GM12878 (cell line): ENCODE results near the gene DPPA3.

ENCODE experiments used
- CHD4 ChIP-seq: fragments of 200-600 bp; sonication (generic); IDR thresholded peaks from 2 replicates; pipeline ENCODE4 v1.6.1; 2016; ENCODE audit warnings: mild to moderate bottlenecking
- EGR1 ChIP-seq, 2 experiments: IDR thresholded peaks; 1 replicate in 1 of 2; 2 replicates in 1 of 2; pipeline ENCODE4 v1.6.1; 2011 to 2012; ENCODE audit warnings: low read depth in 2 of 2, low read length in 2 of 2, borderline replicate concordance in 1 of 2, mild to moderate bottlenecking in 1 of 2, moderate library complexity in 1 of 2
- ELK1 ChIP-seq: IDR thresholded peaks from 2 replicates; pipeline ENCODE4 v1.6.1; 2012; ENCODE audit warnings: low read depth, low read length, improper control_type of control experiment
- ETV6 ChIP-seq, 2 experiments: fragments of 450-650 bp in 1 of 2; IDR thresholded peaks in 1 of 2; conservative IDR thresholded peaks in 1 of 2; 2 replicates each; pipeline ENCODE4 v1.6.1; 2014; ENCODE audit warnings: antibody characterized with exemption in 1 of 2, borderline replicate concordance in 1 of 2, low read depth in 1 of 2, mild to moderate bottlenecking in 1 of 2, moderate library complexity in 1 of 2
- FOXK2 ChIP-seq: fragments of 450-650 bp; IDR thresholded peaks from 2 replicates; pipeline ENCODE4 v1.6.1; 2017; ENCODE audit warnings: mild to moderate bottlenecking, moderate library complexity
- MXI1 ChIP-seq: fragments of 150-350 bp; IDR thresholded peaks from 2 replicates; pipeline ENCODE4 v1.6.1; 2011; ENCODE audit warnings: low read depth, mild to moderate bottlenecking, inconsistent platforms, low read length, improper control_type of control experiment
- POLR2AphosphoS2 ChIP-seq: IDR thresholded peaks from 2 replicates; pipeline ENCODE4 v1.6.1; 2011; ENCODE audit warnings: low read depth, mild to moderate bottlenecking, low read length, improper control_type of control experiment, moderate library complexity
- RBBP5 ChIP-seq: fragments of 200-600 bp; sonication (generic); conservative IDR thresholded peaks from 2 replicates; pipeline ENCODE4 v1.6.1; 2016
- RUNX3 ChIP-seq: IDR thresholded peaks from 2 replicates; pipeline ENCODE4 v1.6.1; 2012; ENCODE audit warnings: low read length, inconsistent platforms
- SMC3 ChIP-seq: IDR thresholded peaks from 2 replicates; pipeline ENCODE4 v1.6.1; 2011; ENCODE audit warnings: low read length, improper control_type of control experiment, borderline replicate concordance
- TAF1 ChIP-seq: IDR thresholded peaks from 2 replicates; pipeline ENCODE4 v1.6.1; 2011; ENCODE audit warnings: mild to moderate bottlenecking, low read depth, low read length, borderline replicate concordance
- ZBTB11 ChIP-seq: fragments of 450-650 bp; formaldehyde crosslinking; IDR thresholded peaks from 2 replicates; pipeline ENCODE4 v1.5.0; 2022; ENCODE audit warnings: mild to moderate bottlenecking, missing genetic modification characterization
- TF ChIP-seq, protein P1 (sequence below), 3 experiments: IDR thresholded peaks in 2 of 3; conservative IDR thresholded peaks in 1 of 3; 2 replicates each; pipeline ENCODE4 v1.5.1; 2011; ENCODE audit warnings: low read depth in 3 of 3, low read length in 3 of 3, mild to moderate bottlenecking in 3 of 3, control low read depth in 2 of 3, moderate library complexity in 2 of 3, inconsistent platforms in 1 of 3, mixed read lengths in 1 of 3; ENCODE audit not compliant: control insufficient read depth in 2 of 3, insufficient read depth in 1 of 3; ENCODE audit errors: extremely low read depth in 1 of 3
- TF ChIP-seq, protein P2 (sequence below): IDR thresholded peaks from 2 replicates; pipeline ENCODE4 v1.6.1; 2012; ENCODE audit warnings: low read depth, low read length, improper control_type of control experiment

DNA sequence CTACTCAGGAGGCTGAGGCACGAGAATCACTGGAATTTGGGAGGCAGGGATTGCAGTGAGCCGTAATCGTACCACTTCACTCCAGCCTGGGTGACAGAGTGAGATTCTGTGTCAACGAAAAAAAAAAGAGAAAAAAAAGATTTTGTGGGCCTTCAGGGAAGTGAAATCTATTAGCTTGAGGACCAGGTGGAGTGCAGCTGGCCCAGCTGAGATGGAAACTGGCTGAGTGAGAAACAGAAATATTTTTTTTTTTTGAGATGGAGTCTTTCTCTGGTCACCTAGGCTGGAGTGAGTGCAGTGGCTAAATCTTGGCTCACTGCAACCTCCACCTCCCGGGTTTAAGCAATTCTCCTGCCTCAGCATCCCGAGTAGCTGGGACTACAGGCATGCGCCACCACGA lies 38.2 kb downstream of the DPPA3 start:
- TF ChIP-seq, protein P1, sequence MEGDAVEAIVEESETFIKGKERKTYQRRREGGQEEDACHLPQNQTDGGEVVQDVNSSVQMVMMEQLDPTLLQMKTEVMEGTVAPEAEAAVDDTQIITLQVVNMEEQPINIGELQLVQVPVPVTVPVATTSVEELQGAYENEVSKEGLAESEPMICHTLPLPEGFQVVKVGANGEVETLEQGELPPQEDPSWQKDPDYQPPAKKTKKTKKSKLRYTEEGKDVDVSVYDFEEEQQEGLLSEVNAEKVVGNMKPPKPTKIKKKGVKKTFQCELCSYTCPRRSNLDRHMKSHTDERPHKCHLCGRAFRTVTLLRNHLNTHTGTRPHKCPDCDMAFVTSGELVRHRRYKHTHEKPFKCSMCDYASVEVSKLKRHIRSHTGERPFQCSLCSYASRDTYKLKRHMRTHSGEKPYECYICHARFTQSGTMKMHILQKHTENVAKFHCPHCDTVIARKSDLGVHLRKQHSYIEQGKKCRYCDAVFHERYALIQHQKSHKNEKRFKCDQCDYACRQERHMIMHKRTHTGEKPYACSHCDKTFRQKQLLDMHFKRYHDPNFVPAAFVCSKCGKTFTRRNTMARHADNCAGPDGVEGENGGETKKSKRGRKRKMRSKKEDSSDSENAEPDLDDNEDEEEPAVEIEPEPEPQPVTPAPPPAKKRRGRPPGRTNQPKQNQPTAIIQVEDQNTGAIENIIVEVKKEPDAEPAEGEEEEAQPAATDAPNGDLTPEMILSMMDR (IDR thresholded peaks at IDR 0.05 in 2 of 3, conservative IDR thresholded peaks at IDR 0.05 in 1 of 3; ENCODE audit: control insufficient read depth in 2 of 3, extremely low read depth in 1 of 3, insufficient read depth in 1 of 3, low read depth in 3 of 3, low read length in 3 of 3) = no peak
- no peak for TF ChIP-seq RBBP5
- no peak for TF ChIP-seq FOXK2
- no peak for TF ChIP-seq RUNX3
- TF ChIP-seq SMC3 = no peak
- TF ChIP-seq POLR2AphosphoS2 = no peak
- TF ChIP-seq CHD4 = no peak
- no peak for TF ChIP-seq ELK1
- TF ChIP-seq EGR1 (IDR thresholded peaks at IDR 0.05; ENCODE audit: borderline replicate concordance in 1 of 2, low read depth in 2 of 2, low read length in 2 of 2) = no peak
- no peak for TF ChIP-seq TAF1
- TF ChIP-seq, protein P2, sequence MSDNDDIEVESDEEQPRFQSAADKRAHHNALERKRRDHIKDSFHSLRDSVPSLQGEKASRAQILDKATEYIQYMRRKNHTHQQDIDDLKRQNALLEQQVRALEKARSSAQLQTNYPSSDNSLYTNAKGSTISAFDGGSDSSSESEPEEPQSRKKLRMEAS = no peak
- no peak for TF ChIP-seq ETV6 (conservative IDR thresholded peaks at IDR 0.05 in 1 of 2, IDR thresholded peaks at IDR 0.05 in 1 of 2; ENCODE audit: borderline replicate concordance in 1 of 2, low read depth in 1 of 2)
- no peak for TF ChIP-seq MXI1
- no peak for TF ChIP-seq ZBTB11 (CRISPR knock-in tag)
